HCT116 (cell line): Measurements from ENCODE around the gene BRD9. TPM values are rescaled to one million over a fixed set of nuclear protein-coding genes. Genes with fewer than 3 reads are reported as not detected.

Experiments used
- ATAC-seq: fragments of 200-7000 bp; cut with Tn5 transposase; 2 replicates; pipeline ENCODE4 v1.9.1; 2020; ENCODE audit warnings: mild to moderate bottlenecking, moderate library complexity
- BruUV-seq: library from RNA; stranded (reverse); fragments of 400-500 nt; replicated peaks from 2 replicates; lab custom pipeline; 2021; lab: Mats Ljungman, UMichigan
- CTCF ChIA-PET: fragments of 300-600 bp; sonication (Branson Sonifier 250); formaldehyde crosslinking; loops from one replicate; lab custom pipeline; 2021; ENCODE audit warnings: antibody characterized with exemption; lab: Charles Lee
- POLR2A ChIA-PET: fragments of 300-600, 350-600 bp; sonication (Branson Sonifier 250); formaldehyde crosslinking; loops from one replicate; lab custom pipeline; 2021; ENCODE audit warnings: antibody characterized with exemption; lab: Charles Lee
- RAD21 ChIA-PET, 2 experiments: fragments of 300-600 bp; sonication (Branson Sonifier 250); formaldehyde crosslinking; loops; one replicate each; lab custom pipeline; 2023; ENCODE audit warnings: low total read pairs in 2 of 2; ENCODE audit not compliant: uncharacterized antibody in 2 of 2, unreplicated experiment in 2 of 2, low non-redundant PET in 1 of 2; lab: Charles Lee
- DNase-seq: peaks from one replicate; pipeline ENCODE4 v3.0.0-alpha.2; 2010; ENCODE audit warnings: low read depth, low spot score
- H2AFZ ChIP-seq: fragments of 200-600 bp; shearing (Covaris generic), sonication (generic); 2 replicates; pipeline ENCODE4 v1.6.1; 2017; ENCODE audit warnings: low read depth, mixed run types, mixed read lengths, antibody characterized with exemption, low read length; ENCODE audit not compliant: poor library complexity, severe bottlenecking
- H3K27ac ChIP-seq: 2 replicates; pipeline ENCODE4 v1.5.1; 2012; ENCODE audit warnings: low read depth, low read length
- H3K27me3 ChIP-seq: fragments of 200-600 bp; sonication (generic); 2 replicates; pipeline ENCODE4 v1.6.1; 2016; ENCODE audit warnings: mixed run types, low read length, mixed read lengths; ENCODE audit not compliant: insufficient read depth
- H3K36me3 ChIP-seq, 2 experiments: fragments of 200-500 bp in 1 of 2; fragments of 200-600 bp in 1 of 2; sonication (Bioruptor generic) in 1 of 2; sonication (generic) in 1 of 2; 2 replicates each; pipeline versions ENCODE4 v1.5.1 to v1.6.1; 2014 to 2016; ENCODE audit warnings: low read length in 2 of 2, inconsistent platforms in 1 of 2, mixed read lengths in 1 of 2, mixed run types in 1 of 2; ENCODE audit not compliant: insufficient read depth in 2 of 2, control insufficient read depth in 1 of 2
- H3K4me1 ChIP-seq, 2 experiments: fragments of 200-600 bp in 1 of 2; sonication (generic) in 1 of 2; 2 replicates each; pipeline versions ENCODE4 v1.5.1 to v1.6.1; 2012 to 2017; ENCODE audit warnings: low read length in 2 of 2, inconsistent platforms in 1 of 2, mild to moderate bottlenecking in 1 of 2, mixed read lengths in 1 of 2, mixed run types in 1 of 2, moderate library complexity in 1 of 2; ENCODE audit not compliant: insufficient read depth in 2 of 2, control insufficient read depth in 1 of 2
- H3K4me2 ChIP-seq: fragments of 200-600 bp; sonication (generic); 2 replicates; pipeline ENCODE4 v1.6.1; 2017; ENCODE audit warnings: mixed run types, low read length, mixed read lengths
- H3K4me3 ChIP-seq, 2 experiments: fragments of 200-600 bp in 1 of 2; sonication (generic) in 1 of 2; replicated peaks in 1 of 2; 2 replicates each; pipeline ENCODE4 v1.5.1; 2011 to 2016; ENCODE audit warnings: low read length in 2 of 2, control low read depth in 1 of 2, low read depth in 1 of 2, mild to moderate bottlenecking in 1 of 2, mixed read lengths in 1 of 2, mixed run types in 1 of 2
- H3K79me2 ChIP-seq: fragments of 200-600 bp; sonication (generic); 2 replicates; pipeline ENCODE4 v1.6.1; 2017; ENCODE audit warnings: mild to moderate bottlenecking, mixed run types, low read length, moderate library complexity, mixed read lengths; ENCODE audit not compliant: insufficient read depth
- H3K9ac ChIP-seq: fragments of 200-600 bp; sonication (generic); 2 replicates; pipeline ENCODE4 v1.6.1; 2016; ENCODE audit warnings: low read length, mixed read lengths
- H3K9me2 ChIP-seq: fragments of 200-600 bp; sonication (generic), shearing (Covaris generic); 2 replicates; pipeline ENCODE4 v1.6.1; 2017; ENCODE audit warnings: mixed run types, mild to moderate bottlenecking, moderate library complexity; ENCODE audit not compliant: insufficient read depth
- H3K9me3 ChIP-seq, 2 experiments: fragments of 200-500 bp in 1 of 2; fragments of 200-600 bp in 1 of 2; sonication (Bioruptor generic) in 1 of 2; sonication (generic) in 1 of 2; 2 replicates each; pipeline ENCODE4 v1.6.1; 2014 to 2017; ENCODE audit warnings: low read length in 2 of 2, mixed read lengths in 2 of 2, inconsistent platforms in 1 of 2, low read depth in 1 of 2, mild to moderate bottlenecking in 1 of 2, mixed run types in 1 of 2, moderate library complexity in 1 of 2; ENCODE audit not compliant: control insufficient read depth in 1 of 2, insufficient read depth in 1 of 2
- H4K20me1 ChIP-seq: fragments of 200-600 bp; sonication (generic), shearing (Covaris generic); 2 replicates; pipeline ENCODE4 v1.6.1; 2017; ENCODE audit warnings: mixed run types, mild to moderate bottlenecking, moderate library complexity; ENCODE audit not compliant: insufficient read depth
- EGR1 ChIP-seq: IDR thresholded peaks from 2 replicates; pipeline ENCODE4 v1.6.1; 2012; ENCODE audit warnings: low read depth
- ELF1 ChIP-seq: IDR thresholded peaks from 2 replicates; pipeline ENCODE4 v1.6.1; 2012; ENCODE audit warnings: low read depth, borderline replicate concordance
- EZH2 ChIP-seq: fragments of 200-600 bp; sonication (generic); IDR thresholded peaks from 2 replicates; pipeline ENCODE4 v1.6.1; 2017; ENCODE audit warnings: antibody characterized with exemption, mixed run types
- EZH2phosphoT487 ChIP-seq: fragments of 200-600 bp; IDR thresholded peaks from 2 replicates; pipeline ENCODE4 v1.6.1; 2018; ENCODE audit warnings: antibody characterized with exemption, borderline replicate concordance
- FOSL1 ChIP-seq: IDR thresholded peaks from 2 replicates; pipeline ENCODE4 v1.6.1; 2012; ENCODE audit warnings: low read depth
- JUND ChIP-seq: IDR thresholded peaks from 2 replicates; pipeline ENCODE4 v1.6.1; 2012
- POLR2A ChIP-seq: IDR thresholded peaks from 2 replicates; pipeline ENCODE4 v1.7.0; 2011; ENCODE audit warnings: borderline replicate concordance; ENCODE audit not compliant: insufficient read depth, insufficient read length; ENCODE audit errors: extremely low read depth
- POLR2AphosphoS5 ChIP-seq: IDR thresholded peaks from 2 replicates; pipeline ENCODE4 v1.6.1; 2011; ENCODE audit warnings: mild to moderate bottlenecking, low read depth, low read length, moderate library complexity
- SIN3A ChIP-seq: IDR thresholded peaks from 2 replicates; pipeline ENCODE4 v1.6.1; 2012; ENCODE audit warnings: low read depth
- SP1 ChIP-seq: IDR thresholded peaks from 2 replicates; pipeline ENCODE4 v1.6.1; 2012; ENCODE audit warnings: low read depth
- SRF ChIP-seq: IDR thresholded peaks from 2 replicates; pipeline ENCODE4 v1.6.1; 2012; ENCODE audit warnings: low read depth
- YY1 ChIP-seq: IDR thresholded peaks from 2 replicates; pipeline ENCODE4 v1.6.1; 2011; ENCODE audit warnings: low read length, low read depth, moderate library complexity, mild to moderate bottlenecking; ENCODE audit not compliant: insufficient replicate concordance; ENCODE audit errors: extremely low read depth
- ZFX ChIP-seq: fragments of 450-650 bp; IDR thresholded peaks from 2 replicates; pipeline ENCODE4 v1.6.1; 2017
- ZNF274 ChIP-seq: fragments of 200-500 bp; sonication (Bioruptor generic); IDR thresholded peaks from 2 replicates; pipeline ENCODE4 v1.6.1; 2014; ENCODE audit warnings: mild to moderate bottlenecking, low read depth, low read length, inconsistent platforms
- intact Hi-C: fragments of 100-400 bp; cut with micrococcal nuclease; formaldehyde crosslinking; loops from 2 replicates; pipeline ENCODE4 v1.10.0; 2022
- total RNA-seq: library from RNA; stranded (reverse); gene quantifications from one replicate; pipeline ENCODE4 v1.2.1, GENCODE V29; 2021; ENCODE audit not compliant: unreplicated experiment
- TF ChIP-seq, protein P1 (sequence below): IDR thresholded peaks from 2 replicates; pipeline ENCODE4 v1.6.1; 2012; ENCODE audit warnings: low read depth
- TF ChIP-seq, protein P2 (sequence below): IDR thresholded peaks from 2 replicates; pipeline ENCODE4 v1.6.1; 2012
- TF ChIP-seq, protein P3 (sequence below), 3 experiments: fragments of 200-600 bp in 1 of 3; sonication (generic) in 1 of 3; IDR thresholded peaks in 2 of 3; conservative IDR thresholded peaks in 1 of 3; 2 replicates each; pipeline ENCODE4 v1.5.1; 2012 to 2017; ENCODE audit warnings: low read depth in 2 of 3, low read length in 2 of 3, antibody characterized with exemption in 1 of 3, borderline replicate concordance in 1 of 3, control low read depth in 1 of 3, mild to moderate bottlenecking in 1 of 3, mixed read lengths in 1 of 3, mixed run types in 1 of 3, moderate library complexity in 1 of 3; ENCODE audit not compliant: insufficient read depth in 1 of 3
- TF ChIP-seq, protein P4 (sequence below): IDR thresholded peaks from 2 replicates; pipeline ENCODE4 v1.6.1; 2011; ENCODE audit warnings: mild to moderate bottlenecking, low read length, moderate library complexity; ENCODE audit not compliant: insufficient replicate concordance; ENCODE audit errors: extremely low read depth

BRD9 gene
- total RNA-seq, 1 experiment from 2014 or later = 54.6 TPM

DNA sequence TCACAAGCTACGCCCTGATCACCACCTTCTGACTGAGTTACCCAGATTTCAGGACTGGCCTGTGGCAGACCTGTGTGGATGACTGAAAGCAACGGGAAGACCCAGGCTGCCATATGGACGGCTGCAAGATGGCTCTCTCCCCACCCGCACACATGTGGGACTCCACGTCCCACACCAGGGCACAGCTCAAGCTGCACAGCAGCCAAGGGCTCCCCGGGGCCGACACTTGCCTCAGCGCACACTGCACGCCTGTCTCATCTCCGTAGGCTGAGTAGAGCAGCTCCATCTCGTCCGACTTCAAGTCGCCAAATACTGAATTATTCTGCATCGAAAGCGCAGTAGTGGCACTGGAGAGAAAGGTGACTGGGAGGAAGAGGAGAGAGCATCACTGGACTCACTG, 14.5 kb downstream of the BRD9 start:
- Histone ChIP-seq H2AFZ (no peak overlapping the region), H3K9me3 (no peaks in the 10 kb centered on the region), H3K27ac (no peak overlapping the region), H3K4me3 (no peak overlapping the region), H3K4me1 (no peaks in the 10 kb centered on the region), H4K20me1 (no peaks in the 10 kb centered on the region; the same call in 1 of the 2 replicates), H3K27me3 (no peaks in the 10 kb centered on the region)
- POLR2A ChIA-PET = no interaction called here
- no peak for DNase-seq
- ATAC-seq = no peak
- CTCF ChIA-PET = no interaction called here
- no peak for TF ChIP-seq YY1
- no peak for TF ChIP-seq EZH2phosphoT487
- TF ChIP-seq, protein P1, sequence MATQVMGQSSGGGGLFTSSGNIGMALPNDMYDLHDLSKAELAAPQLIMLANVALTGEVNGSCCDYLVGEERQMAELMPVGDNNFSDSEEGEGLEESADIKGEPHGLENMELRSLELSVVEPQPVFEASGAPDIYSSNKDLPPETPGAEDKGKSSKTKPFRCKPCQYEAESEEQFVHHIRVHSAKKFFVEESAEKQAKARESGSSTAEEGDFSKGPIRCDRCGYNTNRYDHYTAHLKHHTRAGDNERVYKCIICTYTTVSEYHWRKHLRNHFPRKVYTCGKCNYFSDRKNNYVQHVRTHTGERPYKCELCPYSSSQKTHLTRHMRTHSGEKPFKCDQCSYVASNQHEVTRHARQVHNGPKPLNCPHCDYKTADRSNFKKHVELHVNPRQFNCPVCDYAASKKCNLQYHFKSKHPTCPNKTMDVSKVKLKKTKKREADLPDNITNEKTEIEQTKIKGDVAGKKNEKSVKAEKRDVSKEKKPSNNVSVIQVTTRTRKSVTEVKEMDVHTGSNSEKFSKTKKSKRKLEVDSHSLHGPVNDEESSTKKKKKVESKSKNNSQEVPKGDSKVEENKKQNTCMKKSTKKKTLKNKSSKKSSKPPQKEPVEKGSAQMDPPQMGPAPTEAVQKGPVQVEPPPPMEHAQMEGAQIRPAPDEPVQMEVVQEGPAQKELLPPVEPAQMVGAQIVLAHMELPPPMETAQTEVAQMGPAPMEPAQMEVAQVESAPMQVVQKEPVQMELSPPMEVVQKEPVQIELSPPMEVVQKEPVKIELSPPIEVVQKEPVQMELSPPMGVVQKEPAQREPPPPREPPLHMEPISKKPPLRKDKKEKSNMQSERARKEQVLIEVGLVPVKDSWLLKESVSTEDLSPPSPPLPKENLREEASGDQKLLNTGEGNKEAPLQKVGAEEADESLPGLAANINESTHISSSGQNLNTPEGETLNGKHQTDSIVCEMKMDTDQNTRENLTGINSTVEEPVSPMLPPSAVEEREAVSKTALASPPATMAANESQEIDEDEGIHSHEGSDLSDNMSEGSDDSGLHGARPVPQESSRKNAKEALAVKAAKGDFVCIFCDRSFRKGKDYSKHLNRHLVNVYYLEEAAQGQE = no peak
- no peak for TF ChIP-seq ZFX
- no peak for TF ChIP-seq JUND
- no peak for TF ChIP-seq EGR1
- no peak for TF ChIP-seq SRF
- no peak for TF ChIP-seq FOSL1
- TF ChIP-seq SIN3A = no peak
- TF ChIP-seq ELF1 = no peak
- TF ChIP-seq EZH2 = no peak
- TF ChIP-seq POLR2AphosphoS5 = no peak
- TF ChIP-seq, protein P2, sequence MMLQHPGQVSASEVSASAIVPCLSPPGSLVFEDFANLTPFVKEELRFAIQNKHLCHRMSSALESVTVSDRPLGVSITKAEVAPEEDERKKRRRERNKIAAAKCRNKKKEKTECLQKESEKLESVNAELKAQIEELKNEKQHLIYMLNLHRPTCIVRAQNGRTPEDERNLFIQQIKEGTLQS = no peak
- TF ChIP-seq SP1 = no peak
- TF ChIP-seq, protein P3, sequence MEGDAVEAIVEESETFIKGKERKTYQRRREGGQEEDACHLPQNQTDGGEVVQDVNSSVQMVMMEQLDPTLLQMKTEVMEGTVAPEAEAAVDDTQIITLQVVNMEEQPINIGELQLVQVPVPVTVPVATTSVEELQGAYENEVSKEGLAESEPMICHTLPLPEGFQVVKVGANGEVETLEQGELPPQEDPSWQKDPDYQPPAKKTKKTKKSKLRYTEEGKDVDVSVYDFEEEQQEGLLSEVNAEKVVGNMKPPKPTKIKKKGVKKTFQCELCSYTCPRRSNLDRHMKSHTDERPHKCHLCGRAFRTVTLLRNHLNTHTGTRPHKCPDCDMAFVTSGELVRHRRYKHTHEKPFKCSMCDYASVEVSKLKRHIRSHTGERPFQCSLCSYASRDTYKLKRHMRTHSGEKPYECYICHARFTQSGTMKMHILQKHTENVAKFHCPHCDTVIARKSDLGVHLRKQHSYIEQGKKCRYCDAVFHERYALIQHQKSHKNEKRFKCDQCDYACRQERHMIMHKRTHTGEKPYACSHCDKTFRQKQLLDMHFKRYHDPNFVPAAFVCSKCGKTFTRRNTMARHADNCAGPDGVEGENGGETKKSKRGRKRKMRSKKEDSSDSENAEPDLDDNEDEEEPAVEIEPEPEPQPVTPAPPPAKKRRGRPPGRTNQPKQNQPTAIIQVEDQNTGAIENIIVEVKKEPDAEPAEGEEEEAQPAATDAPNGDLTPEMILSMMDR (IDR thresholded peaks at IDR 0.05 in 2 of 3, conservative IDR thresholded peaks at IDR 0.05 in 1 of 3; ENCODE audit: borderline replicate concordance in 1 of 3, insufficient read depth in 1 of 3, low read depth in 2 of 3, low read length in 2 of 3) = no peak
- TF ChIP-seq, protein P4, sequence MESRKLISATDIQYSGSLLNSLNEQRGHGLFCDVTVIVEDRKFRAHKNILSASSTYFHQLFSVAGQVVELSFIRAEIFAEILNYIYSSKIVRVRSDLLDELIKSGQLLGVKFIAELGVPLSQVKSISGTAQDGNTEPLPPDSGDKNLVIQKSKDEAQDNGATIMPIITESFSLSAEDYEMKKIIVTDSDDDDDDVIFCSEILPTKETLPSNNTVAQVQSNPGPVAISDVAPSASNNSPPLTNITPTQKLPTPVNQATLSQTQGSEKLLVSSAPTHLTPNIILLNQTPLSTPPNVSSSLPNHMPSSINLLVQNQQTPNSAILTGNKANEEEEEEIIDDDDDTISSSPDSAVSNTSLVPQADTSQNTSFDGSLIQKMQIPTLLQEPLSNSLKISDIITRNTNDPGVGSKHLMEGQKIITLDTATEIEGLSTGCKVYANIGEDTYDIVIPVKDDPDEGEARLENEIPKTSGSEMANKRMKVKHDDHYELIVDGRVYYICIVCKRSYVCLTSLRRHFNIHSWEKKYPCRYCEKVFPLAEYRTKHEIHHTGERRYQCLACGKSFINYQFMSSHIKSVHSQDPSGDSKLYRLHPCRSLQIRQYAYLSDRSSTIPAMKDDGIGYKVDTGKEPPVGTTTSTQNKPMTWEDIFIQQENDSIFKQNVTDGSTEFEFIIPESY = no peak
- TF ChIP-seq ZNF274 = no peak
- no peak for TF ChIP-seq POLR2A
- TF ChIP-seq, all 23 proteins: peak for 0
- peaks cover 52% of the 10 kb centered on the region for H3K79me2 ChIP-seq
- H3K36me3 ChIP-seq = peaks cover 58 to 60% of the 10 kb centered on the region in 2 experiments
- RAD21 ChIA-PET = no interaction called here
- intact Hi-C loops = no loop called here
- no peak overlapping the region for H3K4me2 ChIP-seq
- H3K9ac ChIP-seq = no peak overlapping the region
- no TSS peak for BruUV-seq
- H3K9me2 ChIP-seq = no peaks in the 10 kb centered on the region
